Measurements from ENCODE around the gene TMEM38B. TPM values are rescaled to one million over a fixed set of nuclear protein-coding genes. Genes with fewer than 3 reads are reported as not detected.
"Not testable (repeated sequence)": the region's sequence is repeated elsewhere in the genome, so short reads cannot be mapped to it uniquely, and the experiment has no call there.

Gene TMEM38B
- total RNA-seq, 1 experiment from 2014 or later, result 19.5 TPM

DNA sequence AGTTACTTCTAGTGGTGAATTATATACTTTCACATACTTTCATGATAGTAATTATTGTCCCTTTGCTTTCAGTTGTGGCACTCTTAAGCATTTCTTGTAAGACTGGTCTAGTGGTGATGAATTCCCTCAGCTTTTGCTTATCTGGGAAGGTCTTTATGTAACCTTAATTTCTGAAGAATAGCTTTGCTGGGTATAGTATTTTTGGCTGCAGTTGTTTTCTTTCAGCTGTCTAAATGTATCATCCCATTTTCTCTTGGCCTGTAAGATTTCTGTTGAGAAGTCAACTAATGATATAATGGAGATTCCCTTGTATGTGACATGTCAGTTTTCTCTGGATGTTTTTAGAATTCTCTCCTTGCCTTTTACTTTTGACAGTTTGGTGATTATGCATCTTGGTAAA, 41.0 kb downstream of the TMEM38B start:
- Histone ChIP-seq H3K27ac (no peak overlapping the region), H3K4me1 (replicated peaks; ENCODE audit: insufficient read depth) (no peaks in the 10 kb centered on the region), H3K36me3 (ENCODE audit: low read depth) (peaks cover 9% of the 10 kb centered on the region; the same call in 1 of the 2 replicates), H3F3A (ENCODE audit: insufficient read depth, low read depth) (no peaks in the 10 kb centered on the region), H3K79me2 (ENCODE audit: low read depth) (no peaks in the 10 kb centered on the region), H4K20me1 (ENCODE audit: insufficient read depth) (no peaks in the 10 kb centered on the region), H3K9me2 (ENCODE audit: insufficient read depth) (no peaks in the 10 kb centered on the region), H3K4me3 (no peak overlapping the region), H3K9me3 (ENCODE audit: insufficient read depth, low read depth) (peaks cover 12% of the 10 kb centered on the region), H3K27me3 (ENCODE audit: insufficient read depth, low read depth) (no peaks in the 10 kb centered on the region), H3K4me2 (no peak overlapping the region), H2AFZ (no peak overlapping the region)
- BruUV-seq (replicated peaks), result no TSS peak
- no peak for DNase-seq
- TF ChIP-seq, protein P1, sequence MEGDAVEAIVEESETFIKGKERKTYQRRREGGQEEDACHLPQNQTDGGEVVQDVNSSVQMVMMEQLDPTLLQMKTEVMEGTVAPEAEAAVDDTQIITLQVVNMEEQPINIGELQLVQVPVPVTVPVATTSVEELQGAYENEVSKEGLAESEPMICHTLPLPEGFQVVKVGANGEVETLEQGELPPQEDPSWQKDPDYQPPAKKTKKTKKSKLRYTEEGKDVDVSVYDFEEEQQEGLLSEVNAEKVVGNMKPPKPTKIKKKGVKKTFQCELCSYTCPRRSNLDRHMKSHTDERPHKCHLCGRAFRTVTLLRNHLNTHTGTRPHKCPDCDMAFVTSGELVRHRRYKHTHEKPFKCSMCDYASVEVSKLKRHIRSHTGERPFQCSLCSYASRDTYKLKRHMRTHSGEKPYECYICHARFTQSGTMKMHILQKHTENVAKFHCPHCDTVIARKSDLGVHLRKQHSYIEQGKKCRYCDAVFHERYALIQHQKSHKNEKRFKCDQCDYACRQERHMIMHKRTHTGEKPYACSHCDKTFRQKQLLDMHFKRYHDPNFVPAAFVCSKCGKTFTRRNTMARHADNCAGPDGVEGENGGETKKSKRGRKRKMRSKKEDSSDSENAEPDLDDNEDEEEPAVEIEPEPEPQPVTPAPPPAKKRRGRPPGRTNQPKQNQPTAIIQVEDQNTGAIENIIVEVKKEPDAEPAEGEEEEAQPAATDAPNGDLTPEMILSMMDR (conservative IDR thresholded peaks at IDR 0.05), result no peak
- no peak for TF ChIP-seq EZH2 (IDR thresholded peaks at IDR 0.05; ENCODE audit: low read depth)
- CTCF ChIA-PET, result no interaction called here
- POLR2A ChIA-PET (ENCODE audit: unreplicated experiment), result no interaction called here
- intact Hi-C loops (cut with micrococcal nuclease; ENCODE audit: unreplicated experiment), result no loop called here

DNA sequence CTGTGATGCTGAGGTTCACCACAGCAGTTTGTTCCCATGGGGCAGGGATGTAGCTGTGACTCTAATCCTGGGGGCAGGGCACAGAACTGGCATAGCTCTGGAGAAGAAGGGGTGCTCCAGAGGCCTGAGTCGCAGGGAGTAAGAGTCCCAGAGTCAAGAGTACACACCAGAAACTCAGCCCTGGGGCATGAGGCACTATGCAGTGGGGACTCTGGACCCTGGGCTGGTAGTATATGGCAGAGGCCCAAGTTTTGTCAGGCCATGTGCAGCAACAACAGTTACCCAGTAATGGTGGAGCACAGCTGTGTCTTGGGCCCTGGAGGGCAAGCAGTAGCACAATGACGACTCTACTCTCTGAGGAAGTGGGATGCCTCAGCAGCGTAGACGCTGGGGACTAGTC, 42.9 kb downstream of the TMEM38B start:
- DNase-seq, result no peak
- intact Hi-C loops (cut with micrococcal nuclease; ENCODE audit: unreplicated experiment), result no loop called here
- H3K27me3 ChIP-seq (ENCODE audit: insufficient read depth, low read depth), result no peaks in the 10 kb centered on the region
- no peaks in the 10 kb centered on the region for H3K79me2 ChIP-seq (ENCODE audit: low read depth)
- H4K20me1 ChIP-seq (ENCODE audit: insufficient read depth), result no peaks in the 10 kb centered on the region
- peaks cover 9% of the 10 kb centered on the region; the same call in 1 of the 2 replicates for H3K36me3 ChIP-seq (ENCODE audit: low read depth)
- ChIA-PET CTCF (no interaction called here), POLR2A (ENCODE audit: unreplicated experiment) (no interaction called here)
- no peak overlapping the region for H3K27ac ChIP-seq
- H3K9me2 ChIP-seq (ENCODE audit: insufficient read depth), result no peaks in the 10 kb centered on the region
- H2AFZ ChIP-seq, result no peak overlapping the region
- H3K4me3 ChIP-seq, result no peak overlapping the region
- no peaks in the 10 kb centered on the region for H3F3A ChIP-seq (ENCODE audit: insufficient read depth, low read depth)
- TF ChIP-seq EZH2 (IDR thresholded peaks at IDR 0.05; ENCODE audit: low read depth), result no peak
- TF ChIP-seq, protein P1 (conservative IDR thresholded peaks at IDR 0.05), result no peak
- H3K9me3 ChIP-seq (ENCODE audit: insufficient read depth, low read depth), result peaks cover 12% of the 10 kb centered on the region
- H3K4me1 ChIP-seq (replicated peaks; ENCODE audit: insufficient read depth), result no peaks in the 10 kb centered on the region
- no peak overlapping the region for H3K4me2 ChIP-seq
- no TSS peak for BruUV-seq (replicated peaks)

DNA sequence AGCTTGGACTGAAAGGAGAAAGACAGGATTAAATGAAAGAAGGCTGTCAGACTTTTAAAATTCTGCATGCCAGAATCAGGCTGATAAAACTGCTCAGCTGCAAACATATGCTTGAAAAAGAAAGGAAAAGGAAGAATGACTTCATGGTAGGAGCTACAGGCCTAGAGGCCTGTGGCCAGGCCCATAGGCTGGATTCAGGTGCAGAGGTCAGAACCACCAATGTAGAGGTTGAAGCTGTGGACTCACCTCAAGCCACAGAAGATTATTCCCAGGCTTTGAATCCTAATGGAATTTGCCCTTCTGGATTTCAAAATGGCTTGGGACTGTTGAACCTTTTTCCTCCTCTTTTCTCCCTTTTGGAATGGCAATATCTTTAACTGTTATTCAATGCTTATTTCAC, 47.7 kb downstream of the TMEM38B start:
- Histone ChIP-seq H3K27me3 (ENCODE audit: insufficient read depth, low read depth) (no peaks in the 10 kb centered on the region), H3F3A (ENCODE audit: insufficient read depth, low read depth) (no peaks in the 10 kb centered on the region), H3K9me3 (ENCODE audit: insufficient read depth, low read depth) (no peaks in the 10 kb centered on the region), H3K4me3 (no peak overlapping the region), H3K9me2 (ENCODE audit: insufficient read depth) (no peaks in the 10 kb centered on the region), H3K4me1 (replicated peaks; ENCODE audit: insufficient read depth) (no peaks in the 10 kb centered on the region), H3K36me3 (ENCODE audit: low read depth) (no peaks in the 10 kb centered on the region), H4K20me1 (ENCODE audit: insufficient read depth) (no peaks in the 10 kb centered on the region), H3K79me2 (ENCODE audit: low read depth) (no peaks in the 10 kb centered on the region), H3K4me2 (no peak overlapping the region), H2AFZ (no peak overlapping the region), H3K27ac (no peak overlapping the region)
- no TSS peak for BruUV-seq (replicated peaks)
- no peak for DNase-seq
- no peak for TF ChIP-seq EZH2 (IDR thresholded peaks at IDR 0.05; ENCODE audit: low read depth)
- TF ChIP-seq, protein P1 (conservative IDR thresholded peaks at IDR 0.05), result no peak
- CTCF ChIA-PET, result interaction anchor here (0.5 kb wide), 1 partner anchor 935 kb away, joined by 5 read pairs; no protein-coding TSS in a partner anchor
- POLR2A ChIA-PET (ENCODE audit: unreplicated experiment), result no interaction called here
- intact Hi-C loops (cut with micrococcal nuclease; ENCODE audit: unreplicated experiment), result no loop called here

DNA sequence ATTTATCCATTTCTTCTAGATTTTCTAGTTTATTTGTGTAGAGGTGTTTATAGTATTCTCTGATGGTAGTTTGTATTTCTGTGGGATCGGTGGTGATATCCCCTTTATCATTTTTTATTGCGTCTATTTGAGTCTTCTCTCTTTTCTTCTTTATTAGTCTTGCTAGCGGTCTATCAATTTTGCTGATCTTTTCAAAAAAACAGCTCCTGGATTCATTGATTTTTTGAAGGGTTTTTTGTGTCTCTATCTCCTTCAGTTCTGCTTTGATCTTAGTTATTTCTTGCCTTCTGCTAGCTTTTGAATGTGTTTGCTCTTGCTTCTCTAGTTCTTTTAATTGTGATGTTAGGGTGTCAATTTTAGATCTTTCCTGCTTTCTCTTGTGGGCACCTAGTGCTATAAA, 53.0 kb downstream of the TMEM38B start:
- H3K27me3 ChIP-seq (ENCODE audit: insufficient read depth, low read depth); BruUV-seq (replicated peaks); H3K4me2 ChIP-seq; CTCF ChIA-PET; H3F3A ChIP-seq (ENCODE audit: insufficient read depth, low read depth); H3K4me3 ChIP-seq; H3K36me3 ChIP-seq (ENCODE audit: low read depth); H2AFZ ChIP-seq; H3K9me2 ChIP-seq (ENCODE audit: insufficient read depth); H3K79me2 ChIP-seq (ENCODE audit: low read depth); H3K4me1 ChIP-seq (replicated peaks; ENCODE audit: insufficient read depth); H3K27ac ChIP-seq; DNase-seq; H3K9me3 ChIP-seq (ENCODE audit: insufficient read depth, low read depth); intact Hi-C loops (cut with micrococcal nuclease; ENCODE audit: unreplicated experiment); H4K20me1 ChIP-seq (ENCODE audit: insufficient read depth); POLR2A ChIA-PET (ENCODE audit: unreplicated experiment): not testable (repeated sequence)

Measured in PC-9 (cell line).